GM21367 (cell line): Measurements from ENCODE around the gene KCNIP1.

Experiments used
- ATAC-seq: cut with Tn5 transposase; IDR thresholded peaks from one replicate; pipeline ENCODE4 v1.9.1; 2021; ENCODE audit not compliant: unreplicated experiment

Gene KCNIP1

DNA sequence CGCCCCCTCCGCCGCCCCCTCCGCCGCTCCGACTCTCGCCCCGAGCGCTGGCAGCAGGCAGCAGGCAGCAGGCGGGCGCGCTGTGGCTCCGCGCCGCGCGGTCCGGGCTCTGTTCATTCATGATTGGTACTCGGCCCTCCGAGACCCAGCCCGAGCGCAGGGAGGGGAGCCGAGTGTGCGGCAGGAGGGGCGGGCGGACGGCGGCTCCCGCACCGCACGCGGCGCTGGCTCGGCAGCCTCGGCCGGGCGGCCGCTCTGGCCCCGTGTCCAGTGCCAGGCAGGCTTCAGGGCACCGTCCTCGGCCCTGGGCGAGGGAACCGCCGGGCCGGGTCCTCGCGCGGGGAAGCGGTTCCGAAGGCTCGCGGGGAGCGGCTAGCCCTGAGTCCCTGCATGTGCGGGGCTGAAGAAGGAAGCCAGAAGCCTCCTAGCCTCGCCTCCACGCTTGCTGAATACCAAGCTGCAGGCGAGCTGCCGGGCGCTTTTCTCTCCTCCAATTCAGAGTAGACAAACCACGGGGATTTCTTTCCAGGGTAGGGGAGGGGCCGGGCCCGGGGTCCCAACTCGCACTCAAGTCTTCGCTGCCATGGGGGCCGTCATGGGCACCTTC lies at the start of gene KCNIP1:
Gene KCNIP1 (plus strand): TSS at position 31 of the 607 bp plus-strand sequence.
- no peak for ATAC-seq

DNA sequence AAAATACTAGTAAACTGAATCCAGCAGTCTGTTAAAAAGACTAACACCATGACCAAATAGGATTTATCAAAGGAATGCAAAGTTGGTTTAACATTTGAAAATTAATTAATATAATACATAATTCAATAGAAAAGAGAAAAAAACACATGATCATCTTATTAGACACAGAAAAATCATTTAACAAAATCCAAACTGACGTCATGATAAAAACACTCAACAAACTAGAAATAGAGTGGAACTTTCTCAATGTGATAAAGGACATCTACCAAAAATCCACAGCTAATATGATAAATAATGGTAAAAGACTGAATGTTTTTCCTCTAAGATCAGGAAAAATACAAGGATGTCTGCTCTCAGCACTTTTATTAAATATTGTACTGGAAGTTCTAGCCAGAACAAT lies 40.4 kb upstream of the KCNIP1 start:
- no peak for ATAC-seq

DNA sequence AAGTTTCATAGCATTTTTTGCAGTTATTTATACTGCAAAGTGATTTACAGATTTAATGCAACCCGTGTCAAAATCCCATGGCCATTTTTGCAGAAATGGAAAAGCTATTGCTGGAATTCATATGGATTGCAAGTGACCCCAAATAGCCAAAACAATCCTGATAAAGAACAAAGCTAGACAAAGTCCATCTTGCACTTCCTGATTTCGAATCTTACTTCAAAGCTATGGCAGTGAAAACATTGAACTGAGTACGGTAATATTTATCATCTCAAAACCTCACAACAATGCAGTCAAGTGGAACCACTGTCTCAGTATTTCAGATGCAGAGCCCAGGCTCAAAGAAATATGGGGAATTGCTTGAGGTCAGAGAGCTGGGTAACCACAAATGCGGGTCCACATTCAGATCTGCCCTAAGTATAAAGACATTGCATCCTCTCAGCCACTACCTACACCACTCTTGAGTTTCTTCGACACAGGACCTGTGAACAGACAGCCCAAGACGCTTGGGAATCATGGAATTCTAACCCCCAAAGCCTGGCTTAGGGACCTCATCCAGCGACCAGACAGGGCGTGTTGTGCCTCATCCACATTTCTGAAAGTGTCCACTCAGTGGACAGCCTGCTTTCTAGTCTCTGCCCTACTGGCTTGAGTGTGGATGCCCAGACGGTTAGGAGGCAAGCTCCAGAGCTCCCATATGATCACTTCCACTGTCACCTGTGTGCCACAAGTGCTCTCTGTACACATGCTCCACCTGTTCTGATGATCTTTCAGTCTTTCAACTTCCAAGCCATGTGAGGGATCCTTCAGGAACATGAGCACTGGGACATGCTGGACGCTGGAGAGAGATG lies 39.3 kb upstream of the KCNIP1 start:
- no peak for ATAC-seq

DNA sequence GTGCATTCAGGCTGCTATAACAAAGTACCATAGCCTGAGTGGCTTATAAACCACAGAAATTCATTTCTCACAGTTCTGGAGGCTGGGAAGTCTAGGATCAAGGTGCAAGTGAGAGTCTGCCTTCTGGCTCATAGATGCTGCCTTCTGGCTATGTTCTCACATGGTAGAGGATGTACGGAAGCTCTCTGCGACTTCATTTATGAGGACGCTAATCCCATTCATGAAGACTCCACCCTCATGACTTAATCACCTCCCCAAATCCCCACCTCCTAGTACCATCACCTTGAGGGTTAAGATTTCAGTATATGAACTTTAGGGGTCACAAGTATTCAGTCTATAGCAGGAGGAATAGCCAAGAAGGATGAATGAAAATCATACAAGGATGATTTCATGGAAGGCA lies 37.3 kb upstream of the KCNIP1 start:
- no peak for ATAC-seq

DNA sequence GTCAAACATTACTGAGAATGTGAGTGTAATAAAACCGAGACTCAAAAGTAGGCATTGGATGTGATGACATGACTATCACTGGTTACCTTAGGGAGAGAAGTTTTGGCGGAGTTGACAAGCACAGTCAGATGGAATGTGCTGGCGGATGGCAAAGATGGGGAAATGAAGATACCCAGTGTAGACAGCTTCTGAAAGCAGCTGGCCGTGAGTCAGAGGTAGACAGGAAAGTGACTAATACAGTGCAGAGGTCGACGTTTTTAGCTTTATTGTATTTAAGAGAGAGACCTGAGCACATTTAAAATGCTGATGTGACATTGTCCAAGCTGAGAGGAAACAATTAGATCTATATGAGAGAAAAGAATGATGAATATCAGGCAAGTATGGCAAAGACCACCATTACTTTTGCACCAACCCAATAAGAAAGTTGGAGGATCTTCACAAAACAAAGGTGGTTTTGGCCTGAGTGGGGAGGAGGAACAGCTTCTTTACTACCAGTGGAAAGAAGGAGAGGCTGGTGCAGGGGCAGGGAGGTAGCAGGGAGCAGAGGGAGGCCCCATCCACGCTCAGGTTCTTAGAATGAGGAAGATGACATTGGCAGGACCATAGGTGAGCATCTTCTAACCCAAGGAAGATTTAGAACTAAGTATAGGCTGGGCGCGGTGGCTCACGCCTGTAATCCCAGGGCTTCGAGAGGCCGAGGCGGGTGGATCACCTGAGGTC lies 36.7 kb upstream of the KCNIP1 start:
- no peak for ATAC-seq

DNA sequence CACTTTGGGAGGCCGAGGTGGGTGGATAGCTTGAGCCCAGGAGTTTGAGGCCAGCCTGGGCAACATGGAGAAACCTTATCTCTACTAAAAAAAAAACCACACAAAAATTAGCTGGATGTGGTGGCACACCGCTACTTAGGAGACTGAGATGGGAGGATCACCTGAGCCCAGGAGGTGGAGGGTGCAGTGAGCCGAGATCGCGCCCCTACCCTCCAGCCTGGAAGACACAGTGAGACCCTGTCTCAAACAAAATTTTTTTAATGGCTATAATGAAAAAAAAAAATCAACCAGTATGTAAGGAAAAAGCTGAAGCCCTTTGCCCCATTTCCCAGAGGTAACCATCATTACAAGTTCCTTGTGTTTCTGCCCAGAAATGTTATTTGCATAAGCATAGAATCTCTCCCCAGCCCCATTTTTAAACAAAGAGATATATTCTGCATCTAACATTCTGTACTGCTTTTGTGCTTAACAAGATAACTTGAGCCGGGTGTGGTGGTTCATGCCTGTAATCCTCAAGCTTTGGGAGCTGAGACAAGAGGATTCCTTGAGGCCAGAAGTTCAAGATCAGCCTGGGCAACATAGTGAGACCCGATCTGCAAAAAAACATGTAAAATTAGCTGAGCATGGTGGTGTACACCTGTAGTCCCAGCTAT lies 35.1 kb upstream of the KCNIP1 start:
- ATAC-seq, result no peak

DNA sequence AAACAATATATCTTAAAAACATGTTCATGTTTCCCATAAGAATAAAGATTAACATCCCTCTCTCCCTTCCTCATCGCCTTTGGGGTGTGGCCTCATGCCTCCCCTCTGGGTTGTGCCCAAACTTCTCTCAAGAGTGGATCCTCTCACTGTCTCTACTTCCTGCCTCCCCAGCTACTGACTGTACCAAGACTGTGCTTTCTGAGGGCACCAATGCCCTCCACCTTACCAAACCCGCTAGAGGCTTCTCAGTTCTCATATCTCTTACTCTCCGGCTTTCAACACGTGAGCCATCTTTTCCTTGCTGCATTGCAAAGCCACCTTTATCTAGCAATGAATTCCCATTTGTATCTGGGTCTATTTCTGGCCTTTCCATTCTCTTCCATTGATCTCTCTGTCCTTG lies 34.4 kb upstream of the KCNIP1 start:
- ATAC-seq, result no peak

DNA sequence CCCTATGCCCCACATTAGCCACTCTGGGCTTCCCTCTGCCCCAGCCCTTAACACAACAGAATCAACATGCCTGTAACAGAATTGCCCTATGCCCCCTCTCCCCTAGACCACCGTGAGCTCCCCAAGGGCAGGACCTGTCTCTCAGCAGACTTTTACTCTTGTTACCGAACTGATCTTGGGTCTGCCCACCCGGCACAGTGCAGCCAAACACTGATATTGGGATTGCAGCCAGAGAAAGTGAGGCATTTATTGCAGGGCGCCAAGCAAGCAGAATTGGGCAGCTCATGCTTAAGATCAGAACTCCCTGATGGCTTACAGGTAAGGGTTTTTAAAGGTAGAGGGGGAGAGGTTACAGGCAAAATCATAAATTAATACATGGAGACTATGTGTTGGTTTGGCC lies 33.5 kb upstream of the KCNIP1 start:
- no peak for ATAC-seq

DNA sequence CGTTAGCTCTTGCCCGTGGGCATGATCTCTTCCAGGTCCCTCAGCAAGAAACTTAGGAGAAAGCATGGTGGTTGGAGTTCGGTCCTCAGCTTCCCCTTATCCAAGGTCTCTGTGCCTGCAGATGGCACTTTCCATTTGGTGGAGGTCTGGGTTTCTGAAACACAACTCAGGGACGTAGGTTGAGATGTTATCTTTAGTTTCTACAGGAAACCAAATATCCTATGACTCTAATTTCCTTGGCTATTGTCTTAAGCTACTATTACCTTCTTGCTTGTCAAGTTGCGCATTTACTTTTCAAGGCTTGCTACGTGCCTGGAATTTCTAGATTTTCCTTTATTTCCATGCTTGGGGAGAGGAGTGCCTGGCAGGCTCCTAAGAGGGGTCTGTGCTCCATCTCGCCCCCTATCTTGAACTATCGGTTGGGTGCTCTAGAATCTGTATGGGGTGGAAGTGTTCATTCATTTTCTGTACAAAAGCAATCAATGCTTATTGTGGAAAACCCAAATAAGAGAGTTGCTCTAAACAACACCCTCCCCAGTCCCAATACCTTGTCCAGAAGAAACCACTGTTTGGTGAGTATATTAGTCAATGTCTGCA lies 32.9 kb upstream of the KCNIP1 start:
- ATAC-seq, result no peak

DNA sequence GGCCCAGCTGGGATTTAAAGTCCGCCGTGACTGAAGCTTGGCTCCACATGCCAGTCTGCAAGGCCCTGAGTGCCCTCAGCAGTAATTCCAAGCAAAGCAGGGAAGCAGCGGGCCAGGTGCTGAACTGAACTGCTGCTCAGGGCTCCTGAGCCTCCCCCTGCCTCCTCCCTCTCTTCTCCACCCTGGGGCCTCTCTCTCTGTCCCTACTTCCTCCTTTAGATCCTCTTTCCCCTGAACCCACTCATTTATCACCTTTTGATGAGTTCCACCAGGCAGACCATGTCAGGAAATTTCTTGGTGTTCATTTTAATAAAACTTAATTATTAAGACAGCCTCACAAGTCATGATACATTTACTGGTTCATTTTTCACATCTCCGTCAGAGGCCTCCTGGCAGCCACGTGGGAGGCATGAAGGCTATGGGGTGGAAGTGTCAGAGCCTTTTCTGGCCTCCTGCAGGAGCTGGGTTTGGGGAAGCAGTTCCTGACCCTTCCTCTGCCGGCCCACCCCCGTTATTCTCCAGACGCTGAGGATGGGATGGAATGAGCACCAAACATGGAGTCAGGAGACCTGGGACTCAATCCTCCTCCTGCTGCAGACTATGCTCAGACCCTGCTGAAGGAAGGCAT lies 32.2 kb upstream of the KCNIP1 start:
- ATAC-seq, result no peak

DNA sequence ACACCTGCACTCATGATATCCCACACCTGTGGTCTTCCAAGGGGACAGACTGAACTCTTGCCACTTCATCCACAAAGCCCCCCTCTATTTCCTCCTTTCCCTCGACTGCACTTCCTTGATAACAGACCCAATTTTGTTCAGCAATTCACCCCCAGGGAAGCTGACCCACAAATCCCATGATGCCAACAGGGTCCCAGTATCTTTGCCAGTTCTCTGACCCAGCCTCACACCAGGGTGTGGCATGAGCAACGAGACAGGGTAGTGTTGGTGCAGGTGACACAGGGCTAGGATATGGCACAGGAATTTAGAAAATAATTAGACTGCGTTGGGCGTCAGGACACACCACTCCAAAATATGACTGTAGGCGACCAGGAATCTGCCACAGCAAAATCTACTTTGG lies 30.2 kb upstream of the KCNIP1 start:
- ATAC-seq, result no peak

DNA sequence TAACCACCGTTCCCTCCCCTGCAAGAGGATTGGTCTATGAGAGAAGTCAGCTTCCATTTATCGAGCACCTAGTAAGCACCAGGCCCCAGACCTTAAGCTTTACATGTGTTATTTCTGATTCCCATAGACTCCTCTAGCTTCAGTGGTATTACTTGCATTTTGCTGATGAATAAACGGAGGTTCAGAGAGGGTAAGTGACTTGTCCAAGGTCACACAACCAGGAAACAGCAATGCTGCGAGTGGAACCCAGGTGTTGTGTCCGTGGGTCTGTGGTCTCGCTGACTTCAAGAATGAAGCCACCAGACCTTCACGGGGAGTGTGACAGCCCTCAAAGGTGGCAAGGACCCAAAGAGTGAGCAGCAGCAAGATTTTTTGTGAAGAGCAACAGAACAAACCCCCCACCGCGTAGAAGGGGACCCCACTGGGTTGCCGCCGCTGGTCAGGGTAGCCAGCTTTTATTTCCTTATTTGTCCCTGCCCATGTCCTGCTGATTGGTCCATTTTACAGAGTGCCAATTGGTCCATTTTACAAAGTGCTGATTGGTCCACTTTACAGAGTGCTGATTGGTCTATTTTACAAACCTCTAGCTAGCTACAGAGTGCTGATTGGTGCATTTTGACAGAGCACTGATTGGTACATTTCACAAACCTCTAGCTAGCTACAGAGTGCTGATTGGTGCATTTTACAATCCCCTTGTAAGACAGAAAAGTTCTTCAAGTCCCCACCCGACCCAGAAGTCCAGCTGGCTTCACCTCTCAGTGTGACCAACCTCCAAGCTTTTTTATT lies 29.1 kb upstream of the KCNIP1 start:
- no peak for ATAC-seq

DNA sequence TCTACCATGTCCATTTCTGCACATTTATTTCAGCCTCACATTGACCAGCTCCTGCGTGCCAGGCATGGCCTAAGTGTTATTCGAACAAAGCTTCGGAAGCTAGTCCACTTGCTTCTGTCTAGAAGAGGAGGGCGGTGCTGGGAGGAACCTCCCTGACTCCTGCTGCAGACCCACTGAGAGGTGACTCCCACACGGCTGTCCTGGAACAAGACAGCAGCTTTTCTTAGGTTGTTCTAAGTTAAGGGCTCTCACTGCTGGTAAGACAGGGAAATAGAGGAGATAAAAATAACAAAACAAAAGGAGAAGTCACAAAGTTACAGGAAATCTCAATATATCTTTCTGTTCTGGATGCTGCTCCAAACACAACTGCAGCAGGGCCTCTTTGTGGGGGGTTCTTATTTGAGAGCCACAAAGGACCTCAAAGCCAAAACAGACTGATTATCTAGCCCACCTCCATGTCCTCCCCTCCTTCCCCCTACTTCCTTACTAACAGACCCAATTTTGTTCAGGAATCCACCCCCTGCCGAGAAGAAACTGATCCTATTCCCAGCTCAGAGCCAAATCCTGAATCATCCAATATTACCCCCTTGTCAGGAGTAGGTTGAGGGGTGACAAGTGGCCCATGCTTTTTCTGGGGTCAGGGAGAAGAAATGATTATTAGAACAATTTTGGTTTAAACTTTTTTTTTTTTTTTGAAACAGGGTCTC lies 28.4 kb upstream of the KCNIP1 start:
- ATAC-seq, result no peak

DNA sequence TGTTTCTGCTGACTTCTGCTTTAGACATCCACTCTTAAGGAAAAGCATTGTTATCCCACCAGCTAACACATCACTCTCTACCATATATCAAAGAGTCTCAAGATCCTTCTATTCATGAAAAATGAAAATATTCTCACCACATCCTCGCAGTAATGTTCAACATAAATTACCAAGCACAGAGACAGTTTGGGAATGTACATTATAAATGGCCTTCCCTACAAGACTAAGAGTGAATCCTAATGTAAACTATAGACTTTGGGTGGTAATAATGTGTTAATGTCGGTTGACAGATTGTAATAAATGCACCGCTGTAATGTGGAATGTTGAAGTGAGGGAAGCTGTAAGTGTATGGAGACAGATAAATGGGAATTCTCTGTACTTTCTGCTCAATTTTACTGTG lies 27.1 kb upstream of the KCNIP1 start:
- ATAC-seq, result no peak

DNA sequence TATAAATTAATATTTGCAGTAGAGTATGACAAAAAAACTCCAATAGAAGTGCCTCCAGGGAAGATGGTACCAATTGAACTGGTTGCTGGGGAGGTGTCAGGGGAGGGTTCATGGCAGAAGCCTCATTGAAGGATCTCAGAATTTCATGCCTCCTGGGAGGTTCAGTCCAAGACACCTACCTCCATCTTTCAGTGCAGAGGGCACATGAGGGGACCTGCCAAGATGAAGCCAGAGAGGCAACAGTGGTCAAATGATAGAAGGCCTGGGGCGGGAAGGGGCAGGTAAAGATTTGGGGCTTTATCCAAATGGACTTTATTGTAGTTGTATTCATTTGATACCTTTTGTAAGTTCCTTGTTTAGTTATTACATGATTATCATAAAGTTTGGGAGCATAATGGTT lies 25.9 kb upstream of the KCNIP1 start:
- ATAC-seq, result no peak

DNA sequence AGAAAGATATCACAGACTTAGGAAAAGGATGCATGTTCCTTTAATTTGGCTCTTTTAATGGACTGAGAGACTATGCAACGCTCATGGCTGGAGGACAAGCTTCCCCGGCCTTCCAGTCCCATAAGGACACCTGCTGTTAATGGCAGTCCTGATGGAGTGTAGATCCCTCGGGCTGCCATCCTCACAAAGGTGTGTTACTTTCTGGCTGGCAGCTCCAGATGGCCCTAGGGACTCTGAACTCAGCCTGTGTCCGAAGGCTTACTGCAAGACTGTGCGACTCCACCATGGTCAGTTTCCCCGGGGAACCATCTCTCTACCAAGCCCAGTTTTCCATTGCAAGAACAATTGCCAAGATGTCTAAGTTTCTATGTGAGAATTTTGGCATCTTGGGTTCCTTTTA lies 25.5 kb upstream of the KCNIP1 start:
- ATAC-seq, result no peak

DNA sequence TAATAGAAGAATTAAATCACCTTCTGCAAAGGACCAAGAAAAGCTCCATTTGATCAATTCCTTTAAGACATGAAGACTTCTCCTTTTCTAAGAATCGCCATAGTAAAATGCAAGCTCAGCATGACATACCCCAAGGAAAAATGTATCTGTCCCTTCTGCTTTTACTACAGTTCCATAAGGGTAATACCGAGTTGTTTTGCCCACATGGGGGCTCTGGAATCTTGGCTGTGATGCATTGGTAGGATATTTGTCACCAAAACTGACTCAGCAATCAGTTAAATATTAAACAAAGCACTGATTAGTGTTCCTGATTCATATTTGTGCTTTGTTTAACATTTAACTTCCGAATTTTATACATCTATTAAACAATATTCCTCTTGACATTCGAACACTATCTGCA lies 24.3 kb upstream of the KCNIP1 start:
- no peak for ATAC-seq

DNA sequence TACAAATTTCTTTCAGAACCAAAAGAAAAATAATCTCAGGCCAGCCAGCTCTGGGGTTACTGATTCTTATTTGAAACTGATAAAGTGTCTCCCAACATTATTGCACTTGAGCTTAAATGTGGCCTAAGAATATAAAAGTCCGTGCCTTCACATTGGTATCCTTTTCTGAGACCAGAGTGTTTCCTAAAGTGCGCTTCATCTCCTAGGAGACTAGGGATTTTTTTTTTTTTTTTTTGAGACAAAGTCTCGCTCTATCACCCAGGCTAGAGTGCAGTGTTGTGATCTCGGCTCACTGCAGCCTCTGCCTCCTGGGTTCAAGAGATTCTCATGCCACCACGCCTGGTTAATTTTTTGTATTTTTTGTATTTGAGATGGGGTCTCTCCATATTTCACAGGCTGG lies 23.6 kb upstream of the KCNIP1 start:
- ATAC-seq, result no peak

DNA sequence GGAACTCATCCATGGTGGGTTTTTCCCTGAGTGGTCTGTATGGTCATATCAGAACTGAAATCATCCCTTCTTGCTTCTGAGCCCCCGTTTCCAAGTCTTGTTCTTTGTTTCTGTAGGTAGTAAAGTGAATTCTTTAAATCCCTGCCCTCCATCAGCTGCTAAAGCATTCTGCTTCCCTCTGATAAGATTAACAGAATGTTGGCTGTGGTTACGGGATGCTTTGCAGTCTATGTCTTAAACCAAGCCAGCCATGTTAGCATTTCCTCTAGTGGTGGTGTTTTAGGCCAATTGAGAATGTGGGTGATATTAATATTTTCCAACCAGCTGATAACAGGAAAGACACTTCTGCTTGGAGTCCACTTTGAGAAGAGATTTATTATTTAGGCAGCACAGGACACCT lies 22.0 kb upstream of the KCNIP1 start:
- no peak for ATAC-seq
